Measurements from ENCODE around the gene SYTL3.

DNA sequence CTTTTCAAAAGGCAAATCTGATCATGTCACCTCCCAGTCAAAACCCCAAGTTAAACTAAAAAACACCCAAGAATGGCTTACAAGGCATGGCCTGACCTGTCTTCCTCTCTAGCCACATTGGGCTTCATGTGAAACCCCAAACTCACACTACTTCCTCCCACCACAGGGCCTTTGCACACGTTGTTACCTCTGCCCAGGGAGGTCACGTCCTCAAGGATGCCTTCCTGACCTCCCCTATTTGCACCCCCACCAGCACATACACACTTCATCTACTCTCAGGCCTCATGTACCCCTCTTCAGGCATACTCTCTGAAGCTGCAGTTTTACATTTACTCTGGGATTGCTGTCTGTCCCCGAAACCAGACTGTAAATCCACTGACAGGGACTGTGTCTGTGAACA, 163.2 kb downstream of the SYTL3 start:
- TF ChIP-seq, protein P1, sequence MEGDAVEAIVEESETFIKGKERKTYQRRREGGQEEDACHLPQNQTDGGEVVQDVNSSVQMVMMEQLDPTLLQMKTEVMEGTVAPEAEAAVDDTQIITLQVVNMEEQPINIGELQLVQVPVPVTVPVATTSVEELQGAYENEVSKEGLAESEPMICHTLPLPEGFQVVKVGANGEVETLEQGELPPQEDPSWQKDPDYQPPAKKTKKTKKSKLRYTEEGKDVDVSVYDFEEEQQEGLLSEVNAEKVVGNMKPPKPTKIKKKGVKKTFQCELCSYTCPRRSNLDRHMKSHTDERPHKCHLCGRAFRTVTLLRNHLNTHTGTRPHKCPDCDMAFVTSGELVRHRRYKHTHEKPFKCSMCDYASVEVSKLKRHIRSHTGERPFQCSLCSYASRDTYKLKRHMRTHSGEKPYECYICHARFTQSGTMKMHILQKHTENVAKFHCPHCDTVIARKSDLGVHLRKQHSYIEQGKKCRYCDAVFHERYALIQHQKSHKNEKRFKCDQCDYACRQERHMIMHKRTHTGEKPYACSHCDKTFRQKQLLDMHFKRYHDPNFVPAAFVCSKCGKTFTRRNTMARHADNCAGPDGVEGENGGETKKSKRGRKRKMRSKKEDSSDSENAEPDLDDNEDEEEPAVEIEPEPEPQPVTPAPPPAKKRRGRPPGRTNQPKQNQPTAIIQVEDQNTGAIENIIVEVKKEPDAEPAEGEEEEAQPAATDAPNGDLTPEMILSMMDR (IDR thresholded peaks at IDR 0.05), result no peak
- no peak for TF ChIP-seq POLR2A (IDR thresholded peaks at IDR 0.05)

Data from prostate gland (tissue), 2 donors.